Stimulated activated memory B cell treated with anti-CD40 and anti-IgM and Interleukin-4, amounts not matched to agents 10 μg/mL and 1 μg/mL and 100 μg/mL, for 72 hours (primary cell): Measurements from ENCODE around the gene IGBP1.
"Not testable (repeated sequence)": the region's sequence is repeated elsewhere in the genome, so short reads cannot be mapped to it uniquely, and the experiment has no call there.

Experiments
- ATAC-seq: fragments of 150-1000 bp; cut with Tn5 transposase; 2 replicates; pipeline ENCODE4 v1.10.0; 2021
- H3K27ac Mint-ChIP-seq: one replicate; pipeline ENCODE4 v1.8.0; 2022; ENCODE audit warnings: mild to moderate bottlenecking, mixed read lengths
- H3K27me3 Mint-ChIP-seq: one replicate; pipeline ENCODE4 v1.8.0; 2022; ENCODE audit warnings: mixed read lengths
- H3K36me3 Mint-ChIP-seq: one replicate; pipeline ENCODE4 v1.8.0; 2022; ENCODE audit warnings: mixed read lengths
- H3K4me1 Mint-ChIP-seq: one replicate; pipeline ENCODE4 v1.8.0; 2022; ENCODE audit warnings: mixed read lengths
- H3K4me3 Mint-ChIP-seq: one replicate; pipeline ENCODE4 v1.8.0; 2022; ENCODE audit warnings: mild to moderate bottlenecking, moderate library complexity, mixed read lengths
- H3K9me3 Mint-ChIP-seq: one replicate; pipeline ENCODE4 v1.8.0; 2022; ENCODE audit warnings: mixed read lengths

The IGBP1 gene

DNA sequence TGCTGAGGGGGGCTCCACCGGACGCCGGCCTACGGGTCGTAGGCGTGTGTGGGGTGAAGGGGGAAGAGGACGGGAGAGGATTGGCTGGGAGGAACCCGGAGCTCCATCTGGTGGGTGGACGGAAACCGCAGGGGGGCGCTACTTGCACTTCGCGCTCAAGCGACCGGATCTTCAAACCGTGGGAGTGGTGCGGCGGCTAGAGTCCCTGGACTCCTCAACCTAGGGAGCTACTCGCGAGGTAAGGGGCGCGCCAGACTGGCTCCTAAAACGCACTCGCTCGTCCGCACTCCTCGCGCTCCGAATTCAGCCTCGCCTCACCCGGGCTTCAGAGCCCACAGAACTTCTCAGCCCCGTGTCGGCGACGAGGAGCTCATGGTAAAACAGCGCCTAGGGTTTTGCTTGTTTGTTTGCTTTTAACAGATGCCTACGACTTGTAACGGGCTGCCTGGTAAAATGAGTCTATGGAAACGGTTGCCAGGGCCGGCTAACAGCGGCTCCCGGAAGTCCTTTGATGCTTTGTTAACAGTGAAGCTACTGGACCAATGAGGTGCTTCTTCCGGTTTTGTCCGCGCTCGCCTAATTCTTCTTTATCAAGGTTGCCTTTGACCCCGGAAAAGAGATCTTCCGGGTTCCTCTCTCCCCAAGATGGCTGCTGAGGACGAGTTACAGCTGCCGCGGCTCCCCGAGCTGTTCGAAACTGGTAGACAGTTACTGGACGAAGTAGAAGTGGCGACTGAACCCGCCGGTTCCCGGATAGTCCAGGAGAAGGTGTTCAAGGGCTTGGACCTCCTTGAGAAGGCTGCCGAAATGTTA, at the start of gene IGBP1:
IGBP1 (plus strand) TSS at position 145 of the 813 bp plus-strand sequence; CDS start at position 646, 501 bp downstream.
- peaks cover 25% of the 10 kb centered on the region for H3K4me1 Mint-ChIP-seq
- ATAC-seq: peak; percentile 96
- no peaks in the 10 kb centered on the region for H3K9me3 Mint-ChIP-seq
- no peaks in the 10 kb centered on the region for H3K27me3 Mint-ChIP-seq
- H3K36me3 Mint-ChIP-seq: peaks cover 15% of the 10 kb centered on the region
- H3K4me3 Mint-ChIP-seq: peak within 1 kb of the TSS; percentile 100
- H3K27ac Mint-ChIP-seq: peak within 1 kb of the TSS; percentile 98

DNA sequence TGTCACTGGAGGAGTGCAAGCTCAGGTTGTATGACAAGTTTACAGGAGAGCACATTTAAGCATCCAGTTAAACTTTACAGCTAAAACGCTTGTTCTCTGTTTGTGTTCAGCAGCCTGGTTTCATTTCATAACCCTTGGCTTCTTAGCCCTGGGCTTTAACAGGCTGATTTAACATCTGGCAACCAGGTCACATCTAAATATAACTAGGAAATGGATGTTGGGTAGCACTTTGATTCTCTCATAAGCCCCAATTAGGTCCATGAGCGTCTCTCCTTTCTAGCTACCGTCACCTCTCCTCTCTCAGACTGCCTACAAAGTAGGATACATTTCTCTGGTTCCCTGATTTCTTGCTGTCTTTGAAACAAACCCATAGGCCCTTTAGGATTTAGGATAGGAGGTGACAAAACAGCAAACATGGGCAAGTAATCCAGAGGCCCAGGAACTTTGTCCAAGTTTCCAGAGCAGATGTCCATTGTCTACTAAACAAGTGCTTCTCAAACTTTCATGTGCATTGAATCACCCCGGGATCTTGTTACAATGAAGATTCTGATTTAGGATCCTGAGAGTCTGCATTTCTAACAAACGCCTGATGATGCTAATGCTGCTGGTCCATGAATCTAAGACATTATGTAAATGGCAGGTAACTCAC, 48.5 kb upstream of the IGBP1 start:
- H3K4me1 Mint-ChIP-seq: no peaks in the 10 kb centered on the region
- H3K9me3 Mint-ChIP-seq: no peaks in the 10 kb centered on the region
- no peak overlapping the region for H3K27ac Mint-ChIP-seq
- H3K27me3 Mint-ChIP-seq: no peaks in the 10 kb centered on the region
- ATAC-seq: no peak
- no peak overlapping the region for H3K4me3 Mint-ChIP-seq
- H3K36me3 Mint-ChIP-seq: no peaks in the 10 kb centered on the region

GRCh38 chrX:70087857-70088630, 45.2 kb upstream of the IGBP1 start:
- no peaks in the 10 kb centered on the region for H3K9me3 Mint-ChIP-seq
- no peak for ATAC-seq
- H3K4me1 Mint-ChIP-seq: no peaks in the 10 kb centered on the region
- no peak overlapping the region for H3K27ac Mint-ChIP-seq
- no peak overlapping the region for H3K4me3 Mint-ChIP-seq
- H3K27me3 Mint-ChIP-seq: no peaks in the 10 kb centered on the region
- H3K36me3 Mint-ChIP-seq: no peaks in the 10 kb centered on the region

DNA sequence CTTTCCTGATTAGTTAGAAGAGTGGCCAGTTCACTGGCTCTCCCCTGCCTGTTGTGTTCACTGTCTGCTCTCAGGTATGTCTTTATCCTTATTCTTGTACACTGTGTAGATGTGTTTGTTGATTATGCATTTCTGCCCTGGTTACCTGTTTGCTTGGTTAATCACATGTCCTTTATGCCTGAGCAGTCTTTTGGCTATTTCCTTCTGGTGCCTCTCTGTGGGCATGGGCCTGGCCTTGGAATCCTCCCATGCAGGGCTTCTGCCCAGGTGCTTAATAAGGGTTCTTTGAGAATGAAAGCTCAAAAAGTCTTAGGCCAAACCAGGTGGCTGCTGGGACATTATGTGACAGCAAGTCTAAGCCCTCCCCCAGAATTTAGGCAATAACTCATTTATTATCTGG, 44.5 kb upstream of the IGBP1 start:
- no peak overlapping the region for H3K27ac Mint-ChIP-seq
- H3K4me1 Mint-ChIP-seq: no peaks in the 10 kb centered on the region
- ATAC-seq: no peak
- no peaks in the 10 kb centered on the region for H3K27me3 Mint-ChIP-seq
- no peaks in the 10 kb centered on the region for H3K36me3 Mint-ChIP-seq
- no peaks in the 10 kb centered on the region for H3K9me3 Mint-ChIP-seq
- H3K4me3 Mint-ChIP-seq: no peak overlapping the region

GRCh38 chrX:70089604-70090297, 43.5 kb upstream of the IGBP1 start:
- Mint-ChIP-seq H3K4me3 (no peak overlapping the region), H3K27ac (no peak overlapping the region), H3K9me3 (no peaks in the 10 kb centered on the region), H3K27me3 (no peaks in the 10 kb centered on the region), H3K36me3 (no peaks in the 10 kb centered on the region), H3K4me1 (no peaks in the 10 kb centered on the region)
- no peak for ATAC-seq

DNA sequence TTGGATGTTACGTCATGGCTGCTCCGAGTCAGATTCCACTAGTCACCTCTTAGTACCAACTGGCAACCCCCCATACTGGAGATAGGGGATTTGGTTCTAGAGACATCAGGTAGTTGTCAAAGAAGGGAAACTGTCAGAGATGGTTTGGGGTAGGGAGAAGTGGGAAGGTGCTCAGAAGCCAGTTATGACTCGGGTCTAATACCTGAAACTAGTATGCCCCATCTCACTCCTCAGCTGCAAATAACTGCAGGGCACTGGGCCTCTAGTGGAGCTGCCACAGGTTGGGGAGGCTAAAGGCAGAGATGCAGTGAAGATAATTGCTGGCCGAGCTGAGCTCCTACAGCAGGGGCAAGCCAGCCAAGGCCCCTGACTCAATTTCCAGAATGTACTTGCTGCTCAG, 41.0 kb upstream of the IGBP1 start:
- no peak for ATAC-seq
- H3K36me3 Mint-ChIP-seq: no peaks in the 10 kb centered on the region
- no peaks in the 10 kb centered on the region for H3K9me3 Mint-ChIP-seq
- H3K4me1 Mint-ChIP-seq: no peaks in the 10 kb centered on the region
- H3K27me3 Mint-ChIP-seq: peaks cover 11% of the 10 kb centered on the region
- H3K27ac Mint-ChIP-seq: no peak overlapping the region
- no peak overlapping the region for H3K4me3 Mint-ChIP-seq

- no peak for ATAC-seq
- Mint-ChIP-seq H3K27ac (no peak overlapping the region), H3K4me3 (no peak overlapping the region), H3K9me3 (no peaks in the 10 kb centered on the region), H3K36me3 (no peaks in the 10 kb centered on the region), H3K27me3 (peaks cover 21% of the 10 kb centered on the region), H3K4me1 (no peaks in the 10 kb centered on the region)
Measured at GRCh38 chrX:70096052-70096451, 37.2 kb upstream of the IGBP1 start.

DNA sequence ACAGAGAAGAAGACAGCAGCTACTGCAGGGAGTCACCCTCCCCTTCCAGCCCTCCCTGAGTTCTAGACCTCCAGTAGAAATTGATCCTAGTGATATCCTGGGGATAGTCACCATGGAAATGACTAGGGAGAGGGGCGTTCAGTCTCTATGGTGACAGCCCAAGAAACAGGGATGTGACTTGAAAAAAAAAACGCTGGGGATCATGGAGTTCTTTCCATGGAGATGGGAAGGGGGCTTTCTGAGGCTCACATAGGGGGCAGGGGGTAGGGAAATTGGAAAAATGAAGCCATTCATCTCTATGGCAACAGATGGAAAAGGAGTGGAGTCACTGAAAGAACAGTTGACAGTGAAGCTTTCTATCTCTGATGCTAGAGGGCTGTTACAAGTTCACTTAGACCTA, 28.0 kb upstream of the IGBP1 start:
- H3K4me3 Mint-ChIP-seq: no peak overlapping the region

GRCh38 chrX:70111436-70112026, 21.7 kb upstream of the IGBP1 start:
- ATAC-seq, H3K9me3 Mint-ChIP-seq, H3K27me3 Mint-ChIP-seq, H3K36me3 Mint-ChIP-seq, H3K4me1 Mint-ChIP-seq, H3K27ac Mint-ChIP-seq, H3K4me3 Mint-ChIP-seq: not testable (repeated sequence)

More for the DNA sequence above, 28.0 kb upstream of the IGBP1 start:
- Mint-ChIP-seq H3K27ac (no peak overlapping the region), H3K9me3 (no peaks in the 10 kb centered on the region), H3K4me1 (no peaks in the 10 kb centered on the region), H3K36me3 (no peaks in the 10 kb centered on the region), H3K27me3 (no peaks in the 10 kb centered on the region)
- no peak for ATAC-seq

GRCh38 chrX:70117738-70118137, 15.5 kb upstream of the IGBP1 start:
- H3K27me3 Mint-ChIP-seq: no peaks in the 10 kb centered on the region
- no peaks in the 10 kb centered on the region for H3K4me1 Mint-ChIP-seq
- no peak overlapping the region for H3K4me3 Mint-ChIP-seq
- H3K36me3 Mint-ChIP-seq: no peaks in the 10 kb centered on the region
- H3K9me3 Mint-ChIP-seq: peaks cover 3% of the 10 kb centered on the region
- ATAC-seq: no peak
- no peak overlapping the region for H3K27ac Mint-ChIP-seq

DNA sequence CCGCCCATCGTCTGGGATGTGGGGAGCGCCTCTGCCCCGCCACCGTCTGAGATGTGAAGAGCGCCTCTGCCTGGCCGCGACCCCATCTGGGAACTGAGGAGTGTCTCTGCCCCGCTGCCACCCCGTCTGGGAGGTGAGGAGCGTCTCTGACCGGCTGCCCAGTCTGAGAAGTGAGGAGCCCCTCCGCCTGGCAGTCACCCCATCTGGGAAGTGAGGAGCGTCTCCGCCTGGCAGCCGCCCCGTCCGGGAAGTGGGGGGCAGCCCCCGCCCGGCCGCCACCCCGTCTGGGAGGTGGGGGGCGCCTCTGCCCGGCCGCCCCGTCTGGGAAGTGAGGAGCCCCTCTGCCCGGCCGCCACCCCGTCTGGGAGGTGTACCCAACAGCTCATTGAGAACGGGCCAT, 10.2 kb upstream of the IGBP1 start:
- not testable (repeated sequence) for H3K27ac Mint-ChIP-seq, ATAC-seq, H3K36me3 Mint-ChIP-seq, H3K9me3 Mint-ChIP-seq, H3K4me3 Mint-ChIP-seq, H3K4me1 Mint-ChIP-seq
- H3K27me3 Mint-ChIP-seq: peaks cover 11% of the 10 kb centered on the region

DNA sequence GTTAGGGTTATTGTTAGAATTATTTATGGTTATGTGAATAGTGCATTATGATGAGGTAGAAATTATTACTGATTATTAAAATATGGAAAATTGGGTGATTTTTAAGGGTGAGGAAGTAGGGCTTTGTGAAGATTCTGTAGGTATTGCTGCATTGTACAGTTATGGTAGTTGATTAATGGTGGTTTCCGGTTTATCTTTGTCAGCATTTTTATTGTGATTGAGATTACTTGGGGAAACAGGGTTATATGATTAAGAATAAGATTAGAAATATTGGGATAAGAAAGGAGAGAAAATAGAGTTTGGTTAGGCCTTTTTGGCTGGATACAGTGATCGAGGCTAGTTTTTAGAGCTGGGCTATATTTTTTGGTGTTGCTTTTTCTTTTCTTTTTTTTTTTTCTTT, 8.6 kb upstream of the IGBP1 start:
- Mint-ChIP-seq H3K4me3 (no peak overlapping the region), H3K9me3 (no peaks in the 10 kb centered on the region), H3K27ac (no peak overlapping the region), H3K27me3 (peaks cover 11% of the 10 kb centered on the region), H3K36me3 (no peaks in the 10 kb centered on the region), H3K4me1 (no peaks in the 10 kb centered on the region)
- ATAC-seq: no peak

DNA sequence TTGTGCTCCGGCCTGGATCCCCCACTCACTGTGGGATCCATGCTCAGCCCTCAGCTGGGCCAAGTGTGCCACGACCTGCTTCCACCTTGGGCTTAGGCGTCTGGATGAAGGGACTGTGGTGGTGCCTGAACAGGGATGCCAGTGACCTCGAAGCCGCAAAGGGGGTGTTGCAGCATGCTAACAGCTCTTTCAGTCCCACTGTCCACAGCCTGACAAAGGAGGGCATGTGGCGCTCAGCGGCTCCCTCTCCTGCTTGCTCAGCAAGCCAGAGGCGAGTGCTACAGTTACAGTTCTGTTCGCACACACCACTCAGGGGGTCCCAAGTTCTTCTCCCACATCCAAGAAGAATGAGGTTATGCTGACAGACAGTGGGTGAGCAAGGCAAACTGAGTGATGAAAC, 5.2 kb upstream of the IGBP1 start:
- H3K9me3 Mint-ChIP-seq: no peaks in the 10 kb centered on the region
- H3K4me1 Mint-ChIP-seq: no peaks in the 10 kb centered on the region
- H3K36me3 Mint-ChIP-seq: no peaks in the 10 kb centered on the region
- H3K4me3 Mint-ChIP-seq: no peak overlapping the region
- ATAC-seq: no peak
- H3K27me3 Mint-ChIP-seq: peaks cover 11% of the 10 kb centered on the region
- H3K27ac Mint-ChIP-seq: no peak overlapping the region

- no peak for ATAC-seq
- H3K27me3 Mint-ChIP-seq: peaks cover 2% of the 10 kb centered on the region
- H3K4me3 Mint-ChIP-seq: no peak overlapping the region
- H3K4me1 Mint-ChIP-seq: peaks cover 8% of the 10 kb centered on the region
- no peaks in the 10 kb centered on the region for H3K9me3 Mint-ChIP-seq
- no peak overlapping the region for H3K27ac Mint-ChIP-seq
- H3K36me3 Mint-ChIP-seq: no peaks in the 10 kb centered on the region
Measured at GRCh38 chrX:70129816-70130215, 3.4 kb upstream of the IGBP1 start.

DNA sequence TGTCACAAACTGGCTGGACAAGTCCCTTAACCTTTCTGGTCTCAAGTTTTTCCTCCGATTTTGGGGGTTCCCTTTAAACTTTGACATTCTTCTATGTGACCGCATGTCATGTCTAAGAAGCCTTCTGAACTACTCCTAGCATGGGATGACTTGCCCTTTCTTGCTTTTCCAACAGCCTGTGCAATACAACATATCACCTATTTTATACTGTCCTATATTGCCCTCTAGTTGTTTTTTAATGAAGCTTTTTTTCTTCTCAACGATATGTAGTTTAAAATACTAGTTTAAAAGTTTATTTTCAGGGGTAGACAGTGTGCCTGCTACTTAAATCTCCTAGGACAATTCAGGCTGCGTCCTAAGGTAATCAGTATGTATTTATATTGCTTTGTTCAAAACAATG, 1.0 kb upstream of the IGBP1 start:
- H3K27me3 Mint-ChIP-seq: no peaks in the 10 kb centered on the region
- peak overlapping the region; percentile 98 for H3K27ac Mint-ChIP-seq
- no peak for ATAC-seq
- no peaks in the 10 kb centered on the region for H3K9me3 Mint-ChIP-seq
- H3K4me3 Mint-ChIP-seq: peak overlapping the region; percentile 9
- H3K36me3 Mint-ChIP-seq: peaks cover 12% of the 10 kb centered on the region
- peaks cover 23% of the 10 kb centered on the region for H3K4me1 Mint-ChIP-seq
